ENCODE measurements around the gene POU2AF3. TPM values are rescaled to one million over a fixed set of nuclear protein-coding genes. Genes with fewer than 3 reads are reported as not detected.

The POU2AF3 gene
- total and polyA plus RNA-seq, 2 of the 4 experiments (the other 2 are of a cell fraction) = 0.17 TPM; not detected in 1

DNA sequence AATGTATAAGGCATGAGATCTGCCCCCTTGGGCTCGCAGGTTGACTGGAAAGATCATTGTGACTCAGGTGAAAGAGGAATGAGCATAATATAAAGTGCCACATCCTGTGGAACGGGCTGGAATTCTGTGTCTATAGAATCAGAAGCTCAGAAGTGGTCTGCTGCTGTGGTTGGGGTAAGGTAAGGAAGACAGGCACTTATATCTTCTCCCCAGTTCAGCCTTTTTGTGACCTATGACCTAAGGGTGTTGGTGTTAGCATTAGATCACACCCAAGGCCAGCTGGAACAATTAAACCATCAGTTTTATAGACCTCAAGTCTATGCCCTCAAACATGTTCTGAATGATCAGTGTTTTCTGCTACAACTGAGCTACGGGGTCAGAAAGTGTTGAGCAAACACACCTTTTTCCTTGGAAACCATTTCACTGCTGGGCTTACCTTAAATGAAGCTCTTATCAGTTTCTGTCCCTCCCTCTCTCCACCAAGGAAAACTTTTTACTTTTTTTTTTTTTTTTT, 15.7 kb upstream of the POU2AF3 start:
- Histone ChIP-seq H3K4me3 (ENCODE audit: insufficient read depth, low read depth, low read length) (no peak overlapping the region), H3K14ac (replicated peaks; ENCODE audit: low read depth, low read length) (no peak overlapping the region), H3K56ac (ENCODE audit: extremely low read depth, insufficient read depth, low read length) (no peak overlapping the region), H3K18ac (ENCODE audit: low read depth, low read length) (no peak overlapping the region), H4K20me1 (ENCODE audit: insufficient read depth, low read length) (no peaks in the 10 kb centered on the region), H2BK20ac (ENCODE audit: low read depth, low read length) (no peak overlapping the region), H3K23ac (ENCODE audit: low read depth, low read length) (no peak overlapping the region), H2AFZ (replicated peaks; ENCODE audit: low read length, poor library complexity) (no peak overlapping the region), H2BK15ac (ENCODE audit: low read depth, low read length) (no peak overlapping the region), H3K4me2 (ENCODE audit: low read depth, low read length) (no peak overlapping the region), H4K91ac (ENCODE audit: insufficient read depth, low read depth, low read length) (no peak overlapping the region), H4K5ac (ENCODE audit: low read depth, low read length) (no peak overlapping the region), H2BK5ac (ENCODE audit: low read depth, low read length, poor library complexity, severe bottlenecking) (no peak overlapping the region), H2AK5ac (ENCODE audit: low read depth, low read length) (no peak overlapping the region), H4K8ac (ENCODE audit: low read depth in 2 of 2, low read length in 2 of 2) (no peak overlapping the region), H3K9me3 (ENCODE audit: control insufficient read depth, insufficient read depth, low read length) (no peaks in the 10 kb centered on the region), H3K4me1 (ENCODE audit: control insufficient read depth, insufficient read depth, low read length) (no peaks in the 10 kb centered on the region), H3K9ac (ENCODE audit: low read depth, low read length) (no peak overlapping the region), H2AK9ac (replicated peaks; ENCODE audit: low read depth, low read length, poor library complexity) (no peak overlapping the region), H3K79me1 (ENCODE audit: low read depth in 1 of 2, low read length in 2 of 2) (no peaks in the 10 kb centered on the region), H3K27me3 (ENCODE audit: control insufficient read depth, insufficient read depth, low read length) (peaks cover 31% of the 10 kb centered on the region), H3K4ac (ENCODE audit: low read depth, low read length) (no peak overlapping the region), H3K27ac (ENCODE audit: insufficient read depth, low read length) (no peak overlapping the region), H3K36me3 (ENCODE audit: control insufficient read depth, insufficient read depth, low read length) (no peaks in the 10 kb centered on the region), H2BK120ac (ENCODE audit: low read depth, low read length) (no peak overlapping the region), H3K9me1 (ENCODE audit: insufficient read depth, low read length) (no peaks in the 10 kb centered on the region)
- 83% methylated on average over 1 of the region's 3 CpGs; no CpG with 5 or more reads in 1 of the 2 experiments for WGBS, 2 experiments (ENCODE audit: extremely low coverage in 2 of 2, insufficient read length in 1 of 2)
- BruUV-seq (replicated peaks) = no TSS peak
- in situ Hi-C loops (cut with MboI; ENCODE audit: low sequenced_read_pairs) (loop anchor here (5.0 to 10.0 kb wide), 2 partner anchors 165 to 492 kb away; no protein-coding TSS in a partner anchor), intact Hi-C loops (cut with micrococcal nuclease) (loop anchor here (1.0 kb wide), 2 partner anchors 141 to 164 kb away; no protein-coding TSS in a partner anchor), dilution Hi-C loops (cut with HindIII; ENCODE audit: low sequenced_read_pairs, unreplicated experiment) (no loop called here)
- ATAC-seq (ENCODE audit: low read depth) (no peak), DNase-seq (no peak)
- ChIA-PET CTCF (interaction anchor here (0.6 to 4.0 kb wide), 12 partner anchors 12 to 506 kb away, joined by 3 to 21 read pairs (median 4); no protein-coding TSS in a partner anchor), POLR2A (ENCODE audit: unreplicated experiment) (no interaction called here)
- TF ChIP-seq RFX5 (IDR thresholded peaks at IDR 0.05; ENCODE audit: low read depth, low read length) = no peak
- no peak for TF ChIP-seq POLR2A (IDR thresholded peaks at IDR 0.05; ENCODE audit: low read depth, low read length)
- TF ChIP-seq, protein P1, sequence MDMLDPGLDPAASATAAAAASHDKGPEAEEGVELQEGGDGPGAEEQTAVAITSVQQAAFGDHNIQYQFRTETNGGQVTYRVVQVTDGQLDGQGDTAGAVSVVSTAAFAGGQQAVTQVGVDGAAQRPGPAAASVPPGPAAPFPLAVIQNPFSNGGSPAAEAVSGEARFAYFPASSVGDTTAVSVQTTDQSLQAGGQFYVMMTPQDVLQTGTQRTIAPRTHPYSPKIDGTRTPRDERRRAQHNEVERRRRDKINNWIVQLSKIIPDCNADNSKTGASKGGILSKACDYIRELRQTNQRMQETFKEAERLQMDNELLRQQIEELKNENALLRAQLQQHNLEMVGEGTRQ (IDR thresholded peaks at IDR 0.05; ENCODE audit: low read depth, low read length) = no peak
- no peak for TF ChIP-seq NFE2L2 (IDR thresholded peaks at IDR 0.05; ENCODE audit: low read depth, low read length)
- no peak for TF ChIP-seq CHD1 (IDR thresholded peaks at IDR 0.05; ENCODE audit: low read depth, low read length)
- TF ChIP-seq RCOR1 (IDR thresholded peaks at IDR 0.05; ENCODE audit: insufficient replicate concordance, low read length) = no peak
- no peak for TF ChIP-seq FOS (IDR thresholded peaks at IDR 0.05; ENCODE audit: low read depth, low read length)
- no peak for TF ChIP-seq BHLHE40 (IDR thresholded peaks at IDR 0.05; ENCODE audit: low read depth, low read length)
- TF ChIP-seq, protein P2, sequence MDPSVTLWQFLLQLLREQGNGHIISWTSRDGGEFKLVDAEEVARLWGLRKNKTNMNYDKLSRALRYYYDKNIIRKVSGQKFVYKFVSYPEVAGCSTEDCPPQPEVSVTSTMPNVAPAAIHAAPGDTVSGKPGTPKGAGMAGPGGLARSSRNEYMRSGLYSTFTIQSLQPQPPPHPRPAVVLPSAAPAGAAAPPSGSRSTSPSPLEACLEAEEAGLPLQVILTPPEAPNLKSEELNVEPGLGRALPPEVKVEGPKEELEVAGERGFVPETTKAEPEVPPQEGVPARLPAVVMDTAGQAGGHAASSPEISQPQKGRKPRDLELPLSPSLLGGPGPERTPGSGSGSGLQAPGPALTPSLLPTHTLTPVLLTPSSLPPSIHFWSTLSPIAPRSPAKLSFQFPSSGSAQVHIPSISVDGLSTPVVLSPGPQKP (IDR thresholded peaks at IDR 0.05; ENCODE audit: borderline replicate concordance, low read depth, low read length) = no peak
- TF ChIP-seq CEBPB (IDR thresholded peaks at IDR 0.05; ENCODE audit: low read depth, low read length) = no peak
- no peak for TF ChIP-seq MAFK (IDR thresholded peaks at IDR 0.05; ENCODE audit: low read depth, low read length)
- TF ChIP-seq, protein P3, sequence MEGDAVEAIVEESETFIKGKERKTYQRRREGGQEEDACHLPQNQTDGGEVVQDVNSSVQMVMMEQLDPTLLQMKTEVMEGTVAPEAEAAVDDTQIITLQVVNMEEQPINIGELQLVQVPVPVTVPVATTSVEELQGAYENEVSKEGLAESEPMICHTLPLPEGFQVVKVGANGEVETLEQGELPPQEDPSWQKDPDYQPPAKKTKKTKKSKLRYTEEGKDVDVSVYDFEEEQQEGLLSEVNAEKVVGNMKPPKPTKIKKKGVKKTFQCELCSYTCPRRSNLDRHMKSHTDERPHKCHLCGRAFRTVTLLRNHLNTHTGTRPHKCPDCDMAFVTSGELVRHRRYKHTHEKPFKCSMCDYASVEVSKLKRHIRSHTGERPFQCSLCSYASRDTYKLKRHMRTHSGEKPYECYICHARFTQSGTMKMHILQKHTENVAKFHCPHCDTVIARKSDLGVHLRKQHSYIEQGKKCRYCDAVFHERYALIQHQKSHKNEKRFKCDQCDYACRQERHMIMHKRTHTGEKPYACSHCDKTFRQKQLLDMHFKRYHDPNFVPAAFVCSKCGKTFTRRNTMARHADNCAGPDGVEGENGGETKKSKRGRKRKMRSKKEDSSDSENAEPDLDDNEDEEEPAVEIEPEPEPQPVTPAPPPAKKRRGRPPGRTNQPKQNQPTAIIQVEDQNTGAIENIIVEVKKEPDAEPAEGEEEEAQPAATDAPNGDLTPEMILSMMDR (conservative IDR thresholded peaks at IDR 0.05; ENCODE audit: low read depth, low read length) = no peak
- TF ChIP-seq RAD21 (IDR thresholded peaks at IDR 0.05; ENCODE audit: low read length) = no peak
- no peak for TF ChIP-seq MXI1 (IDR thresholded peaks at IDR 0.05; ENCODE audit: borderline replicate concordance, low read depth, low read length)
- TF ChIP-seq SMC3 (IDR thresholded peaks at IDR 0.05; ENCODE audit: low read depth, low read length) = no peak
- TF ChIP-seq MAZ (IDR thresholded peaks at IDR 0.05; ENCODE audit: borderline replicate concordance, low read depth, low read length) = no peak

Data from IMR-90 (cell line).